ENCODE results near the gene DLK1.

DLK1 gene

GRCh38 chr14:100778526-100778882, 51.8 kb downstream of the DLK1 start:
- DNase-seq = no peak

GRCh38 chr14:100778951-100779690, 52.4 kb downstream of the DLK1 start:
- DNase-seq = no peak

GRCh38 chr14:100779691-100780080, 53.0 kb downstream of the DLK1 start:
- DNase-seq = no peak

GRCh38 chr14:100780246-100780645, 53.6 kb downstream of the DLK1 start:
- DNase-seq = no peak

GRCh38 chr14:100780646-100781355, 54.1 kb downstream of the DLK1 start:
- no peak for DNase-seq

- no peak for DNase-seq
Observed at GRCh38 chr14:100781952-100782351, 55.3 kb downstream of the DLK1 start.

- no peak for DNase-seq
Observed at GRCh38 chr14:100782516-100783320, 56.0 kb downstream of the DLK1 start.

- DNase-seq = no peak
Observed at GRCh38 chr14:100783630-100784370, 57.1 kb downstream of the DLK1 start.

- no peak for DNase-seq
Observed at GRCh38 chr14:100784523-100785337, 58.0 kb downstream of the DLK1 start.

GRCh38 chr14:100785338-100785615, 58.6 kb downstream of the DLK1 start:
- DNase-seq = no peak

- DNase-seq = no peak
Observed at GRCh38 chr14:100785626-100786025, 58.9 kb downstream of the DLK1 start.

- peak in 6 of 14 donors; percentile 8 to 47 (median 24) for DNase-seq
Observed at GRCh38 chr14:100786131-100786530, 59.4 kb downstream of the DLK1 start.

GRCh38 chr14:100786576-100787219, 60.0 kb downstream of the DLK1 start:
- DNase-seq = no peak

GRCh38 chr14:100787659-100788058, 61.0 kb downstream of the DLK1 start:
- no peak for DNase-seq
